Esophagus muscularis mucosa (tissue), 4 donors: ENCODE measurements around the gene ECSIT. TPM values are rescaled to one million over a fixed set of nuclear protein-coding genes. Genes with fewer than 3 reads are reported as not detected.

ENCODE experiments used
- DNase-seq: peaks from one replicate; pipeline ENCODE4 v3.0.0-alpha.2; 2017; ENCODE audit errors: extremely low spot score
- H3K27ac ChIP-seq, 4 donors: fragments of 200-600 bp; sonication (generic); replicated peaks in 1 of 4; 1 replicate in 3 of 4; 2 replicates in 1 of 4; pipeline ENCODE4 v1.5.1; 2016 to 2019; ENCODE audit warnings: mild to moderate bottlenecking in 1 of 4
- H3K27me3 ChIP-seq, 4 donors: fragments of 200-600 bp; sonication (generic); one replicate each; pipeline versions ENCODE4 v1.5.1 to v1.6.0; 2016 to 2019
- H3K36me3 ChIP-seq, 4 donors: fragments of 200-600 bp; sonication (generic); one replicate each; pipeline ENCODE4 v1.5.1; 2016 to 2019
- H3K4me1 ChIP-seq, 4 donors: fragments of 200-600 bp; sonication (generic); one replicate each; pipeline ENCODE4 v1.5.1; 2016 to 2019
- H3K4me3 ChIP-seq, 4 donors: fragments of 200-600 bp; sonication (generic); 1 replicate in 2 of 4; 2 replicates in 2 of 4; pipeline ENCODE4 v1.5.1; 2016 to 2019; ENCODE audit warnings: mild to moderate bottlenecking in 4 of 4, moderate library complexity in 1 of 4
- H3K9me3 ChIP-seq, 4 donors: fragments of 200-600 bp; sonication (generic); 1 replicate in 3 of 4; 2 replicates in 1 of 4; pipeline ENCODE4 v1.5.1; 2016 to 2019
- EP300 ChIP-seq: sonication (generic); formaldehyde crosslinking; IDR thresholded peaks from one replicate; pipeline ENCODE4 v1.6.1; 2017; ENCODE audit warnings: antibody characterized with exemption
- POLR2A ChIP-seq: fragments of 450-650 bp; IDR thresholded peaks from one replicate; pipeline ENCODE4 v1.6.1; 2017; ENCODE audit warnings: antibody characterized with exemption, moderate library complexity, mild to moderate bottlenecking, low read depth
- POLR2AphosphoS5 ChIP-seq, 2 donors: sonication (generic); formaldehyde crosslinking; IDR thresholded peaks; one replicate each; pipeline ENCODE4 v1.6.1; 2017; ENCODE audit warnings: antibody characterized with exemption in 2 of 2
- WGBS: methylation state at CpG from one replicate; pipeline ENCODE4 v1.1.5; 2018; 5-methylcytosine and 5-hydroxymethylcytosine counted together
- intact Hi-C: fragments of 100-400 bp; cut with DNase I; formaldehyde crosslinking; loops from one replicate; pipeline ENCODE4 v1.15.1; 2023
- total RNA-seq, 4 donors: library from RNA; depleted of rRNA; stranded (reverse); fragments of >200 nt; gene quantifications; one replicate each; pipeline versions ENCODE4 v1.1.0 to v1.2.1, GENCODE V29; 2016
- TF ChIP-seq, protein P1 (sequence below), 3 experiments: fragments of 200-600 bp in 2 of 3; fragments of 450-650 bp in 1 of 3; sonication (generic) in 2 of 3; IDR thresholded peaks; one replicate each; pipeline ENCODE4 v1.5.1; 2017 to 2019; ENCODE audit warnings: antibody characterized with exemption in 3 of 3, mild to moderate bottlenecking in 2 of 3, moderate library complexity in 1 of 3

ECSIT gene
- total RNA-seq, 4 donors from 2014 or later: 72.7 to 97.5 (median 81.8) TPM

- TF ChIP-seq, protein P1, sequence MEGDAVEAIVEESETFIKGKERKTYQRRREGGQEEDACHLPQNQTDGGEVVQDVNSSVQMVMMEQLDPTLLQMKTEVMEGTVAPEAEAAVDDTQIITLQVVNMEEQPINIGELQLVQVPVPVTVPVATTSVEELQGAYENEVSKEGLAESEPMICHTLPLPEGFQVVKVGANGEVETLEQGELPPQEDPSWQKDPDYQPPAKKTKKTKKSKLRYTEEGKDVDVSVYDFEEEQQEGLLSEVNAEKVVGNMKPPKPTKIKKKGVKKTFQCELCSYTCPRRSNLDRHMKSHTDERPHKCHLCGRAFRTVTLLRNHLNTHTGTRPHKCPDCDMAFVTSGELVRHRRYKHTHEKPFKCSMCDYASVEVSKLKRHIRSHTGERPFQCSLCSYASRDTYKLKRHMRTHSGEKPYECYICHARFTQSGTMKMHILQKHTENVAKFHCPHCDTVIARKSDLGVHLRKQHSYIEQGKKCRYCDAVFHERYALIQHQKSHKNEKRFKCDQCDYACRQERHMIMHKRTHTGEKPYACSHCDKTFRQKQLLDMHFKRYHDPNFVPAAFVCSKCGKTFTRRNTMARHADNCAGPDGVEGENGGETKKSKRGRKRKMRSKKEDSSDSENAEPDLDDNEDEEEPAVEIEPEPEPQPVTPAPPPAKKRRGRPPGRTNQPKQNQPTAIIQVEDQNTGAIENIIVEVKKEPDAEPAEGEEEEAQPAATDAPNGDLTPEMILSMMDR (IDR thresholded peaks at IDR 0.05): no peak
- TF ChIP-seq EP300: no peak
- TF ChIP-seq POLR2AphosphoS5 (IDR thresholded peaks at IDR 0.05): no peak
- TF ChIP-seq POLR2A: no peak
- H3K27me3 ChIP-seq: no peaks in the 10 kb centered on the region
- H3K36me3 ChIP-seq: peaks cover 0 to 29% (median 5%) of the 10 kb centered on the region in 4 donors
- peak overlapping the region; percentile 94 to 99 (median 98) for H3K27ac ChIP-seq
- intact Hi-C loops: loop anchor here (10.0 kb wide), 1 partner anchor 70 kb away; the partner anchor contains the start of genes ODAD3 and PRKCSH
- H3K9me3 ChIP-seq: no peaks in the 10 kb centered on the region
- peaks cover 6 to 21% (median 14%) of the 10 kb centered on the region in 4 donors for H3K4me1 ChIP-seq
- WGBS: 46% methylated on average over 6 of the region's 7 CpGs
- peak overlapping the region; percentile 93 to 100 (median 98) for H3K4me3 ChIP-seq
- DNase-seq: no peak
Measured at GRCh38 chr19:11504502-11505031, 24.4 kb downstream of the ECSIT start.

DNA sequence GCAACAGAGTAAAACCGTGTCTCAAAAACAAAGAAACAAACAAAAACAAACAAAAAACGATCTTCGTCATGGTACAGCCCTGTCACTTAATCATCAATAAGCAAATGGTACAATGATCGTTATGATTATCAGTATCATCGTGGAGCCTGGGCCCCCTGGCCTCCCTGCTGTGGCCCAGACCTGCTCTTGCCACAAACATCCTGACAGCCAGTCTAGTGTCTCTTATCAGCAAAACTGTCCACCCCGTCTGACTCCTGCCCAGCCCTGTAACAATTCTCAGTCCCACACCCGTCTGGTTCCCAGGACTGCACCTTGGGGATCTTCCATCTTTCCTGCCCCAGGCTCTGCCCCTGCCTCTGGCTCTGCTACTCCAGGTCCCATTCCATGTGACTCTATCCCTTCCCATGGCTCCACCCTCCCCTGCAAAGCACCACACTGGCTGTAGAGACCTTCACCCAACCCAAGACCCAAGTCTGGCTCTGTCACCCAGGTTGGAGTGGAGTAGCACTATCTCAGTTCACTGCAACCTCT lies 29.0 kb downstream of the ECSIT start:
- H3K4me1 ChIP-seq: peaks cover 0 to 14% (median 10%) of the 10 kb centered on the region in 4 donors
- no peak for DNase-seq
- no peak for TF ChIP-seq EP300
- TF ChIP-seq POLR2AphosphoS5 (IDR thresholded peaks at IDR 0.05): no peak
- no peak for TF ChIP-seq POLR2A
- TF ChIP-seq, protein P1 (IDR thresholded peaks at IDR 0.05): no peak
- no peak overlapping the region for H3K4me3 ChIP-seq
- H3K9me3 ChIP-seq: no peaks in the 10 kb centered on the region
- peaks cover 2 to 61% (median 32%) of the 10 kb centered on the region in 4 donors for H3K36me3 ChIP-seq
- intact Hi-C loops: loop anchor here (10.0 kb wide), 1 partner anchor 65 kb away; the partner anchor contains the start of genes ODAD3 and PRKCSH
- H3K27me3 ChIP-seq: no peaks in the 10 kb centered on the region
- 87% methylated on average over 7 of the region's 7 CpGs for WGBS
- no peak overlapping the region for H3K27ac ChIP-seq

GRCh38 chr19:11499220-11499726 lies 29.7 kb downstream of the ECSIT start:
- TF ChIP-seq, protein P1 (IDR thresholded peaks at IDR 0.05): no peak
- TF ChIP-seq EP300 (no peak), POLR2A (no peak), POLR2AphosphoS5 (IDR thresholded peaks at IDR 0.05) (no peak)
- H3K9me3 ChIP-seq: no peaks in the 10 kb centered on the region
- intact Hi-C loops: no loop called here
- H3K27me3 ChIP-seq: no peaks in the 10 kb centered on the region
- no peak overlapping the region for H3K27ac ChIP-seq
- H3K4me3 ChIP-seq: no peak overlapping the region
- peaks cover 8 to 68% (median 39%) of the 10 kb centered on the region in 4 donors for H3K36me3 ChIP-seq
- DNase-seq: no peak
- H3K4me1 ChIP-seq: peaks cover 0 to 8% (median 5%) of the 10 kb centered on the region in 4 donors
- WGBS: 91% methylated on average over 4 of the region's 6 CpGs

- Histone ChIP-seq H3K36me3 (peaks cover 17 to 80% (median 51%) of the 10 kb centered on the region in 4 donors), H3K9me3 (no peaks in the 10 kb centered on the region), H3K4me3 (no peak overlapping the region), H3K4me1 (peaks cover 0 to 5% (median 4%) of the 10 kb centered on the region in 4 donors), H3K27ac (no peak overlapping the region), H3K27me3 (no peaks in the 10 kb centered on the region)
- DNase-seq: no peak
- TF ChIP-seq POLR2AphosphoS5 (IDR thresholded peaks at IDR 0.05) (peak in 1 of 2 donors; percentile 24), POLR2A (no peak), EP300 (no peak)
- TF ChIP-seq, protein P1 (IDR thresholded peaks at IDR 0.05): peak; percentile 53 to 74 (median 68)
- intact Hi-C loops: loop anchor here (1.0 kb wide), 1 partner anchor 91 kb away; no protein-coding TSS in a partner anchor
- 77% methylated on average over 9 of the region's 17 CpGs for WGBS
Measured at GRCh38 chr19:11496391-11497163, 32.4 kb downstream of the ECSIT start.
